WTC11 (cell line): ENCODE results near the gene UBE4A. TPM values are rescaled to one million over a fixed set of nuclear protein-coding genes. Genes with fewer than 3 reads are reported as not detected.

Experiments
- ATAC-seq: fragments of 200-7000 bp; cut with Tn5 transposase; 2 replicates; pipeline ENCODE4 v1.10.0; 2021; ENCODE audit warnings: mild to moderate bottlenecking, moderate library complexity
- CTCF ChIA-PET: fragments of 300-600 bp; sonication (Branson Sonifier 250); formaldehyde crosslinking; loops from one replicate; lab custom pipeline; 2021; ENCODE audit warnings: antibody characterized with exemption; lab: Charles Lee
- POLR2A ChIA-PET: fragments of 350-600 bp; sonication (Branson Sonifier 250); formaldehyde crosslinking; loops from one replicate; lab custom pipeline; 2021; ENCODE audit warnings: antibody characterized with exemption; lab: Charles Lee
- DNase-seq: peaks from one replicate; pipeline ENCODE4 v3.0.0; 2021; ENCODE audit warnings: low spot score
- H3K27ac Mint-ChIP-seq: 2 replicates; pipeline ENCODE4 v1.8.0; 2021; ENCODE audit warnings: mixed read lengths
- H3K27me3 Mint-ChIP-seq: 2 replicates; pipeline ENCODE4 v1.8.0; 2021; ENCODE audit warnings: low read depth, mild to moderate bottlenecking, moderate library complexity, mixed read lengths
- H3K36me3 Mint-ChIP-seq: 2 replicates; pipeline ENCODE4 v1.8.0; 2021; ENCODE audit warnings: mixed read lengths
- H3K4me1 Mint-ChIP-seq: 2 replicates; pipeline ENCODE4 v1.8.0; 2022; ENCODE audit warnings: mixed read lengths
- H3K4me3 Mint-ChIP-seq: 2 replicates; pipeline ENCODE4 v1.8.0; 2021; ENCODE audit warnings: mild to moderate bottlenecking, moderate library complexity, mixed read lengths
- H3K9me3 Mint-ChIP-seq: 2 replicates; pipeline ENCODE4 v1.8.0; 2021; ENCODE audit warnings: mixed read lengths
- ATF1 ChIP-seq: sonication (generic); formaldehyde crosslinking; IDR thresholded peaks from 2 replicates; pipeline ENCODE4 v1.8.1; 2023; ENCODE audit warnings: mild to moderate bottlenecking, moderate library complexity, missing genetic modification reagents
- CREB1 ChIP-seq: sonication (generic); formaldehyde crosslinking; IDR thresholded peaks from 2 replicates; pipeline ENCODE4 v1.8.0; 2023; ENCODE audit warnings: mild to moderate bottlenecking, missing genetic modification reagents
- ELF4 ChIP-seq: sonication (generic); formaldehyde crosslinking; IDR thresholded peaks from 2 replicates; pipeline ENCODE4 v1.8.1; 2022; ENCODE audit warnings: low read depth, mild to moderate bottlenecking, moderate library complexity, missing genetic modification reagents
- EMX1 ChIP-seq: fragments of 250-450 bp; sonication (Bioruptor Pico); IDR thresholded peaks from 2 replicates; pipeline ENCODE4 v1.8.0; 2021; ENCODE audit warnings: mild to moderate bottlenecking
- FOXP1 ChIP-seq: sonication (generic); formaldehyde crosslinking; IDR thresholded peaks from 2 replicates; pipeline ENCODE4 v1.8.0; 2022; ENCODE audit warnings: missing genetic modification reagents, mild to moderate bottlenecking, moderate library complexity, borderline replicate concordance
- IRF2 ChIP-seq: sonication (generic); formaldehyde crosslinking; IDR thresholded peaks from 2 replicates; pipeline ENCODE4 v1.8.0; 2022; ENCODE audit warnings: low read depth, missing genetic modification reagents, borderline replicate concordance
- JUN ChIP-seq: sonication (generic); formaldehyde crosslinking; IDR thresholded peaks from 2 replicates; pipeline ENCODE4 v1.8.0; 2023; ENCODE audit warnings: mild to moderate bottlenecking, missing genetic modification reagents
- MYBL2 ChIP-seq: sonication (generic); formaldehyde crosslinking; IDR thresholded peaks from 2 replicates; pipeline ENCODE4 v1.8.1; 2023; ENCODE audit warnings: mild to moderate bottlenecking, moderate library complexity, missing genetic modification reagents
- NFATC4 ChIP-seq: fragments of 250-450 bp; sonication (Bioruptor Pico); IDR thresholded peaks from 2 replicates; pipeline ENCODE4 v1.9.0; 2021; ENCODE audit warnings: mild to moderate bottlenecking
- NR2C2 ChIP-seq: sonication (generic); formaldehyde crosslinking; IDR thresholded peaks from 2 replicates; pipeline ENCODE4 v1.8.0; 2022; ENCODE audit warnings: mild to moderate bottlenecking, missing genetic modification reagents
- RELA ChIP-seq: sonication (generic); formaldehyde crosslinking; IDR thresholded peaks from 2 replicates; pipeline ENCODE4 v1.8.1; 2022; ENCODE audit warnings: missing genetic modification reagents, mild to moderate bottlenecking, borderline replicate concordance
- RORB ChIP-seq: fragments of 250-450 bp; sonication (Bioruptor Pico); IDR thresholded peaks from 2 replicates; pipeline ENCODE4 v1.9.0; 2021; ENCODE audit warnings: mild to moderate bottlenecking
- TEAD4 ChIP-seq: sonication (generic); formaldehyde crosslinking; IDR thresholded peaks from 2 replicates; pipeline ENCODE4 v1.8.0; 2022; ENCODE audit warnings: mild to moderate bottlenecking, missing genetic modification reagents
- ZNF138 ChIP-seq: sonication (generic); formaldehyde crosslinking; conservative IDR thresholded peaks from 2 replicates; pipeline ENCODE4 v1.8.1; 2022; ENCODE audit warnings: mild to moderate bottlenecking, moderate library complexity, missing genetic modification reagents
- ZNF232 ChIP-seq: sonication (generic); formaldehyde crosslinking; IDR thresholded peaks from 2 replicates; pipeline ENCODE4 v1.8.0; 2022; ENCODE audit warnings: mild to moderate bottlenecking, missing genetic modification reagents
- ZNF416 ChIP-seq: fragments of 250-450 bp; sonication (Bioruptor Pico); IDR thresholded peaks from 2 replicates; pipeline ENCODE4 v1.9.0; 2021; ENCODE audit warnings: mild to moderate bottlenecking, inconsistent platforms
- ZNF671 ChIP-seq: fragments of 250-450 bp; sonication (Bioruptor Pico); IDR thresholded peaks from 2 replicates; pipeline ENCODE4 v1.8.0; 2021; ENCODE audit warnings: mild to moderate bottlenecking
- total RNA-seq: library from RNA; stranded (reverse); gene quantifications from 3 replicates; pipeline ENCODE4 v1.2.3, GENCODE V29; 2021
- TF ChIP-seq, protein P1 (sequence below): sonication (generic); formaldehyde crosslinking; IDR thresholded peaks from 2 replicates; pipeline ENCODE4 v1.8.1; 2022; ENCODE audit warnings: low read depth, mild to moderate bottlenecking, moderate library complexity, missing genetic modification reagents, borderline replicate concordance
- TF ChIP-seq, protein P2 (sequence below): fragments of 250-450 bp; sonication (Bioruptor Pico); IDR thresholded peaks from 2 replicates; pipeline ENCODE4 v2.1.2; 2022; ENCODE audit warnings: mild to moderate bottlenecking, moderate library complexity
- TF ChIP-seq, protein P3 (sequence below): sonication (generic); formaldehyde crosslinking; IDR thresholded peaks from 2 replicates; pipeline ENCODE4 v1.8.0; 2023; ENCODE audit warnings: missing genetic modification reagents
- TF ChIP-seq, protein P4 (sequence below): fragments of 250-450 bp; sonication (Bioruptor Pico); IDR thresholded peaks from 2 replicates; pipeline ENCODE4 v1.9.0; 2021; ENCODE audit warnings: moderate library complexity, mild to moderate bottlenecking, inconsistent platforms, borderline replicate concordance

UBE4A gene
- total RNA-seq, 1 experiment from 2014 or later, result 31.0 TPM

DNA sequence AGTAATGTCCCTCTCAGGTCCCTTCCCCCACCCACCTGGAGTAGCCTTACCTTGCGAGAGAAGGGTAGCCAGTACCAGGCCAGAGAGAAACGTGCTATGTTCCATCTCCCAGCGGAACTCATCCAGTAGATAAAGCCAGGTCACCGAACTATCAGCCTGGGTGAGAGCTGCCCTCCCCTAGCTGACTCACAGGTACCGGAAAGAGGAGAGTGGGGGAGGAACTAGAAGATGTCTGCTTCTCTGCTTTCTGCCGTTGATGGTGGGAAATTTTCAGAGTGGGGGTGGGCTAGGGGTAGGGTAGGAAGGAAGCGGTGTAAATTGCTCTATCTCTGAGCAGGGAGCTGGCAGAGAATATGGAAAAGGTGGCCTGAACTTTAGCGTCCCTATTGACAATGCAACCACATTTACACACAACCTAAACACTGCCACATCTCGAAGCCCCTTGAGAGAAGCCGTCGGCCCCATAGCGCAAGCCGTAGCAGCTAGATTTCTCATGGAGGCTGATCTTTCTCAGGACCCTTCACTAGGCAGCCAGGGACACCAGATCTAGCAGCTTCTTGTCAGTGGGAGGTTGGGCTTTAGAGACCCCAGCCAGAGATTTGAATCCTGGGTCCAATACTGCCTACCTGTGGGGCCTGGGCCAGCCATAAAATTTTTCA, 16.8 kb upstream of the UBE4A start, which contains the start of gene CD3D:
CD3D (minus strand) TSS at position 203 of the 659 bp plus-strand sequence; CDS start at position 105, 98 bp downstream.
- no peak within 1 kb of the TSS for H3K4me3 Mint-ChIP-seq
- peaks cover 31% of the 10 kb centered on the region for H3K27me3 Mint-ChIP-seq
- H3K27ac Mint-ChIP-seq, result no peak within 1 kb of the TSS
- ChIA-PET CTCF (interaction anchor here (1.1 kb wide), 1 partner anchor 47 kb away, joined by 3 read pairs; no protein-coding TSS in a partner anchor), POLR2A (no interaction called here)
- H3K36me3 Mint-ChIP-seq, result no peaks in the 10 kb centered on the region
- no peaks in the 10 kb centered on the region for H3K9me3 Mint-ChIP-seq
- no peak; the same call in 1 of the 2 replicates for ATAC-seq
- DNase-seq, result no peak
- TF ChIP-seq, protein P1, sequence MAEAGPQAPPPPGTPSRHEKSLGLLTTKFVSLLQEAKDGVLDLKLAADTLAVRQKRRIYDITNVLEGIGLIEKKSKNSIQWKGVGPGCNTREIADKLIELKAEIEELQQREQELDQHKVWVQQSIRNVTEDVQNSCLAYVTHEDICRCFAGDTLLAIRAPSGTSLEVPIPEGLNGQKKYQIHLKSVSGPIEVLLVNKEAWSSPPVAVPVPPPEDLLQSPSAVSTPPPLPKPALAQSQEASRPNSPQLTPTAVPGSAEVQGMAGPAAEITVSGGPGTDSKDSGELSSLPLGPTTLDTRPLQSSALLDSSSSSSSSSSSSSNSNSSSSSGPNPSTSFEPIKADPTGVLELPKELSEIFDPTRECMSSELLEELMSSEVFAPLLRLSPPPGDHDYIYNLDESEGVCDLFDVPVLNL (CRISPR knock-in tag), result no peak
- TF ChIP-seq ELF4 (CRISPR knock-in tag) (no peak), FOXP1 (no peak), TEAD4 (no peak), ZNF416 (CRISPR knock-in tag) (no peak), NR2C2 (CRISPR knock-in tag) (no peak), ZNF232 (no peak), CREB1 (CRISPR knock-in tag) (no peak), MYBL2 (no peak), NFATC4 (CRISPR knock-in tag) (no peak), ATF1 (CRISPR knock-in tag) (no peak), RELA (CRISPR knock-in tag) (no peak)
- TF ChIP-seq, protein P2, sequence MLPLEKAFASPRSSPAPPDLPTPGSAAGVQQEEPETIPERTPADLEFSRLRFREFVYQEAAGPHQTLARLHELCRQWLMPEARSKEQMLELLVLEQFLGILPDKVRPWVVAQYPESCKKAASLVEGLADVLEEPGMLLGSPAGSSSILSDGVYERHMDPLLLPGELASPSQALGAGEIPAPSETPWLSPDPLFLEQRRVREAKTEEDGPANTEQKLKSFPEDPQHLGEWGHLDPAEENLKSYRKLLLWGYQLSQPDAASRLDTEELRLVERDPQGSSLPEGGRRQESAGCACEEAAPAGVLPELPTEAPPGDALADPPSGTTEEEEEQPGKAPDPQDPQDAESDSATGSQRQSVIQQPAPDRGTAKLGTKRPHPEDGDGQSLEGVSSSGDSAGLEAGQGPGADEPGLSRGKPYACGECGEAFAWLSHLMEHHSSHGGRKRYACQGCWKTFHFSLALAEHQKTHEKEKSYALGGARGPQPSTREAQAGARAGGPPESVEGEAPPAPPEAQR (CRISPR knock-in tag), result no peak
- TF ChIP-seq, protein P3, sequence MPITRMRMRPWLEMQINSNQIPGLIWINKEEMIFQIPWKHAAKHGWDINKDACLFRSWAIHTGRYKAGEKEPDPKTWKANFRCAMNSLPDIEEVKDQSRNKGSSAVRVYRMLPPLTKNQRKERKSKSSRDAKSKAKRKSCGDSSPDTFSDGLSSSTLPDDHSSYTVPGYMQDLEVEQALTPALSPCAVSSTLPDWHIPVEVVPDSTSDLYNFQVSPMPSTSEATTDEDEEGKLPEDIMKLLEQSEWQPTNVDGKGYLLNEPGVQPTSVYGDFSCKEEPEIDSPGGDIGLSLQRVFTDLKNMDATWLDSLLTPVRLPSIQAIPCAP (CRISPR knock-in tag), result no peak
- peaks cover 2% of the 10 kb centered on the region; the same call in 1 of the 2 replicates for H3K4me1 Mint-ChIP-seq

DNA sequence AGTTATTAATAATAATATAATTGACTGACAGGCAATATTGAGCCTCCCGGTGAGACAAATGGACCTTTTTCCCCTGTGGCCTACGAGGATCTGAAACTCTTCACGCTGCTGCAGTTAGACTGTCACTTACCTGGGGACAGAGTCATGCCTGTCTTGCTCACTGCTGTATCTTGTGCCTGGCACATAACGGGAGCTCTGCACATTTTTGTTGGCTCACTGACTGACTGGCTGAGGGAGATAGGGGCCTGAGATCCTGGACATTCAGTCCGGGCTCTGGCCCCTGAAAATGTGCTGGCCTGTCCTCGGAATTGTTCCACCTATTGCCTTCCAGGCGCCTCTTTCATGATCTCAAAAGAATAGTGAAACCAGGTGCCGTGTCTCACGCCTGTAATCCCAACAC, 16.2 kb upstream of the UBE4A start:
- TF ChIP-seq ZNF416 (CRISPR knock-in tag) (no peak), ZNF671 (no peak), RORB (CRISPR knock-in tag) (no peak), JUN (no peak), IRF2 (CRISPR knock-in tag) (no peak), ZNF138 (CRISPR knock-in tag) (no peak), EMX1 (CRISPR knock-in tag) (no peak), NR2C2 (CRISPR knock-in tag) (no peak)
- TF ChIP-seq, protein P4, sequence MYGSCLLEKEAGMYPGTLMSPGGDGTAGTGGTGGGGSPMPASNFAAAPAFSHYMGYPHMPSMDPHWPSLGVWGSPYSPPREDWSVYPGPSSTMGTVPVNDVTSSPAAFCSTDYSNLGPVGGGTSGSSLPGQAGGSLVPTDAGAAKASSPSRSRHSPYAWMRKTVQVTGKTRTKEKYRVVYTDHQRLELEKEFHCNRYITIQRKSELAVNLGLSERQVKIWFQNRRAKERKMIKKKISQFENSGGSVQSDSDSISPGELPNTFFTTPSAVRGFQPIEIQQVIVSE (CRISPR knock-in tag), result no peak
- ATAC-seq, result no peak
- no peak overlapping the region for H3K4me3 Mint-ChIP-seq
- CTCF ChIA-PET, result no interaction called here
- POLR2A ChIA-PET, result no interaction called here
- peaks cover 36% of the 10 kb centered on the region for H3K27me3 Mint-ChIP-seq
- H3K4me1 Mint-ChIP-seq, result peaks cover 2% of the 10 kb centered on the region; the same call in 1 of the 2 replicates
- H3K36me3 Mint-ChIP-seq, result no peaks in the 10 kb centered on the region
- DNase-seq, result no peak
- H3K9me3 Mint-ChIP-seq, result no peaks in the 10 kb centered on the region
- no peak overlapping the region for H3K27ac Mint-ChIP-seq
